ENCODE measurements around the gene GABRG3.
A peak's percentile ranks its signal among the peaks of the same experiment; 100 is the strongest.

Gene GABRG3

DNA sequence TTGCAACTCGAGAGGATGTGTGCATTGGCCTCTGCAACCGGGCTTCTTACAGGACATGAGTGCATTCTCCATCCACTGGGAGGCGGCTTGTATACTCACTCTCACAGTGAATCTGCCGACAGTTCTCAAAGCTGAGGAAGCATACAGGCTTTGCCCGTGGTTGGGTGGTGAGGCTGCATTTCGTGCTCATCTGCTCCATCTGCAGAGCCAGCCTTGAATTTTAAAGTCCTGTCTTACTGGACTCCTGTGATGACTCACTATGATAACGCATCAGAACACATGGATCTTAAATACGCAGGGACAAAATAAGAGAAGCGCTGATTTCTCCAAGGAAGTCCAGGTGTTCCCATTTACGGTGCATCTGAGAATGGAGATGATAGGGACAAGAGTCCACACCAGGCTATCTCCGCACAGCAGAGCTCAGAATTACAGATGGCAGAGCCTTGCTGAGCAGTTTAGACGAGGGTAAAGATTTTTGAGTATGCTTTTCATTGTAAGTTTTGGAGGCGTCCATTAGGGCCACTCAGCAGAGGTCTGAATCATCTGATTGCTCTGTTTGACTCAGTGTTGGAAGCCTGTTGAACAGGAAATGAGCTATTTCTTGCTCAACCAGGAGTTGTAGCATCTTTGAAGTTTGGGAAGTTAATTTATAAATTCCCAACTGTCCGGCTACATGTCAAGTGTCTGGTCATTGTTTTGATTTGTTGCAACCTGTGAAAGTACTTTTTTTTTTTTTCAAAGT, 87.1 kb downstream of the GABRG3 start:
- Histone ChIP-seq H3K9ac (ENCODE audit: low read length in 5 of 5) (no peak overlapping the region), H3K9me3 (ENCODE audit: control insufficient read depth in 5 of 5, low read length in 5 of 5) (no peaks in the 10 kb centered on the region), H3K36me3 (ENCODE audit: control insufficient read depth in 5 of 5, insufficient read depth in 5 of 5, low read length in 5 of 5) (no peaks in the 10 kb centered on the region), H3K27me3 (ENCODE audit: control insufficient read depth in 5 of 5, insufficient read depth in 4 of 5, low read length in 5 of 5) (peaks cover 0 to 3% (median 0%) of the 10 kb centered on the region in 5 donors), H3K27ac (ENCODE audit: low read depth, low read length) (no peak overlapping the region), H3K4me1 (ENCODE audit: control insufficient read depth in 5 of 5, insufficient read depth in 5 of 5, low read length in 5 of 5) (no peaks in the 10 kb centered on the region), H3K4me3 (ENCODE audit: low read depth in 1 of 5, low read length in 5 of 5) (no peak overlapping the region)

DNA sequence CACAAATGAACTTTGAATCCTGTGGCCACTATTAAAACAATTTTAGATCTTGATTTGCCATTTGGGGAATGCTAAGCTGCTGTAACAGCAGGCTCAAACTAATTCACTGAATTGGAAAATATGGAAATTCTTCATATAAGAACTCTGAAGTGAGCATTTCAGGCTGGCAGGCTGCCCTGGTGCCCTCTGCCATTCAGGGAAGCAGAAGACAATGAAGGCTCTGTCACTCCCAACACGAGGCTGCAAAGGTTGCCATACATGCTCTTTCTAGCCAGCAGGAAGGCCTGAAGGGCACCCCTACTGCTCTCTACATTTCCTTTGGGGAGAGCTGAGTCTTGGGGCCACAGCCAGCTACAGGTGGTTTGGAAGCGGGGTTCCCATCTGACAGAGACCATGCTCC, 88.0 kb downstream of the GABRG3 start:
- Histone ChIP-seq H3K27me3 (ENCODE audit: control insufficient read depth in 5 of 5, insufficient read depth in 4 of 5, low read length in 5 of 5) (peaks cover 0 to 3% (median 0%) of the 10 kb centered on the region in 5 donors), H3K36me3 (ENCODE audit: control insufficient read depth in 5 of 5, insufficient read depth in 5 of 5, low read length in 5 of 5) (no peaks in the 10 kb centered on the region), H3K27ac (ENCODE audit: low read depth, low read length) (no peak overlapping the region), H3K4me3 (ENCODE audit: low read depth in 1 of 5, low read length in 5 of 5) (no peak overlapping the region), H3K9me3 (ENCODE audit: control insufficient read depth in 5 of 5, low read length in 5 of 5) (no peaks in the 10 kb centered on the region), H3K9ac (ENCODE audit: low read length in 5 of 5) (no peak overlapping the region), H3K4me1 (ENCODE audit: control insufficient read depth in 5 of 5, insufficient read depth in 5 of 5, low read length in 5 of 5) (no peaks in the 10 kb centered on the region)

DNA sequence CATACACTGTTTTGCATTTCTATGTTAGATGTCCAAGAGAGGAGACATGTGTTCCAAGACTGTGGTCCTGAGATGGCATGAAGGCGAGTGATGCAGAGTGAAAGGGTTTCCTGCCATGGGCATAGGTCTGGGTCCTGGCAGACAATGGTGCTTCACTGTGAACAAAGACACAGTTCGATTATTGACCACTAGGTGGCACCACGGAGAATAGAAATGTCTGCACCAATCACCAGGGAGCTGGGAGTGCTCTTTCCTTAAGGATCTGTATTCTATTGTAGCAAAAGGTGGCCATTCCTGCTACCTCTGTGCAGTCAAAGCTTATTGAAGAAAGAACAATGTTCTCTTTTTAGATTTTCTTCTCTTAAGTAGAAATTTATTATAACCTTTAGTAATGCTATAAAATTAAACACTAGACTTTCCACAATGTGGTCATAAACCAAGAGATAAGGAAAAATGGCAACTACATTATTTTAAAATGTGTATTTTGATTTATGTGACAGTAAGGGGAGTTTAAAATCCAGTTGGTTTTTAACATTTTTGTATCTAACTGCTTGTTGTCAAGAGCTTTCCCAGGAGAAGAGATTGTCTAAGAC, 88.7 kb downstream of the GABRG3 start:
- Histone ChIP-seq H3K4me1 (ENCODE audit: control insufficient read depth in 5 of 5, insufficient read depth in 5 of 5, low read length in 5 of 5) (no peaks in the 10 kb centered on the region), H3K27ac (ENCODE audit: low read depth, low read length) (no peak overlapping the region), H3K9me3 (ENCODE audit: control insufficient read depth in 5 of 5, low read length in 5 of 5) (no peaks in the 10 kb centered on the region), H3K36me3 (ENCODE audit: control insufficient read depth in 5 of 5, insufficient read depth in 5 of 5, low read length in 5 of 5) (no peaks in the 10 kb centered on the region), H3K9ac (ENCODE audit: low read length in 5 of 5) (no peak overlapping the region), H3K27me3 (ENCODE audit: control insufficient read depth in 5 of 5, insufficient read depth in 4 of 5, low read length in 5 of 5) (peaks cover 0 to 3% (median 0%) of the 10 kb centered on the region in 5 donors), H3K4me3 (ENCODE audit: low read depth in 1 of 5, low read length in 5 of 5) (no peak overlapping the region)

DNA sequence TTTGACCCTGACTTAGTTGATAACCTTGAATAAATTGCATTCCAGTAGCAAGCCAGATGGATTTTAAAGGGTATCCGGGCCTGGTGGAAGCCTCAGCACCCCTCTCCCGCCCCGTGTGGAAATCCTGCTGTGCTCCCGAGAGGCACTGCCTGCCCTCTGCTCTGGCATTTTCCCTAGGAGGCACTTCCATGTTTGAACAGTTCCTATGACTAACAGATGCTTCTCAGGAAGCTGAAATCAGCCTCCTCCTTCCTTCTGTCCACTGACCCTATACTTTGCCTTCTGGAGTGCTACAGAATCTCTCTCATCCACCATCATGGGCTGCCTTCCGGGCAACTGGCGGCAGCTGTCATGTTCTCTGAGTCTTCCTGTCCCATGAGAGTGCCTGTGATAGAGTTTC, 90.8 kb downstream of the GABRG3 start:
- H3K27me3 ChIP-seq (ENCODE audit: control insufficient read depth in 5 of 5, insufficient read depth in 4 of 5, low read length in 5 of 5), result peaks cover 0 to 3% (median 0%) of the 10 kb centered on the region in 5 donors
- H3K27ac ChIP-seq (ENCODE audit: low read depth, low read length), result no peak overlapping the region
- no peaks in the 10 kb centered on the region for H3K4me1 ChIP-seq (ENCODE audit: control insufficient read depth in 5 of 5, insufficient read depth in 5 of 5, low read length in 5 of 5)
- H3K9me3 ChIP-seq (ENCODE audit: control insufficient read depth in 5 of 5, low read length in 5 of 5), result peaks cover 0 to under 1% (median 0%) of the 10 kb centered on the region in 5 donors
- no peak overlapping the region for H3K9ac ChIP-seq (ENCODE audit: low read length in 5 of 5)
- H3K4me3 ChIP-seq (ENCODE audit: low read depth in 1 of 5, low read length in 5 of 5), result no peak overlapping the region
- no peaks in the 10 kb centered on the region for H3K36me3 ChIP-seq (ENCODE audit: control insufficient read depth in 5 of 5, insufficient read depth in 5 of 5, low read length in 5 of 5)

DNA sequence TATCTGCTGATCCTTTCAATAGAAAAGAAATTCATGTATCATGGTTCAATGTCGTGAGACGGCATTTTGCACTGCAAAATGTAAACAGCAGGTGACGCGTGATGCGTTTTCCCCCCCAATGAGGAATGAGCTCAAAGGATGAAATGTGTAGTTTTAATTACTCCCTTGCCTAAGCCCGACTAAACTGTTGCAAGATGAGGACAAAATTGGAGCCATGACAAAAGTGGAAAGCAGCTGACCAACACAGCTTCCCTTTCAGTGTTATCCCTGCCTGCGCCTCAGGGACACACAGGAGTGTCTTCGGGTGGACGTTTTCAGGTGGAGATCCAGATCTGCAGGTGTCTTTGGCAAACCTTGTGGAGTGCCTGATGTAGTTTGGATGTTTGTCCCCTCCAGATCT, 92.0 kb downstream of the GABRG3 start:
- Histone ChIP-seq H3K4me3 (ENCODE audit: low read depth in 1 of 5, low read length in 5 of 5) (no peak overlapping the region), H3K36me3 (ENCODE audit: control insufficient read depth in 5 of 5, insufficient read depth in 5 of 5, low read length in 5 of 5) (no peaks in the 10 kb centered on the region), H3K27ac (ENCODE audit: low read depth, low read length) (no peak overlapping the region), H3K4me1 (ENCODE audit: control insufficient read depth in 5 of 5, insufficient read depth in 5 of 5, low read length in 5 of 5) (no peaks in the 10 kb centered on the region), H3K9me3 (ENCODE audit: control insufficient read depth in 5 of 5, low read length in 5 of 5) (peaks cover 0 to 12% (median 9%) of the 10 kb centered on the region in 5 donors), H3K27me3 (ENCODE audit: control insufficient read depth in 5 of 5, insufficient read depth in 4 of 5, low read length in 5 of 5) (peaks cover 0 to 3% (median 0%) of the 10 kb centered on the region in 5 donors), H3K9ac (ENCODE audit: low read length in 5 of 5) (no peak overlapping the region)

DNA sequence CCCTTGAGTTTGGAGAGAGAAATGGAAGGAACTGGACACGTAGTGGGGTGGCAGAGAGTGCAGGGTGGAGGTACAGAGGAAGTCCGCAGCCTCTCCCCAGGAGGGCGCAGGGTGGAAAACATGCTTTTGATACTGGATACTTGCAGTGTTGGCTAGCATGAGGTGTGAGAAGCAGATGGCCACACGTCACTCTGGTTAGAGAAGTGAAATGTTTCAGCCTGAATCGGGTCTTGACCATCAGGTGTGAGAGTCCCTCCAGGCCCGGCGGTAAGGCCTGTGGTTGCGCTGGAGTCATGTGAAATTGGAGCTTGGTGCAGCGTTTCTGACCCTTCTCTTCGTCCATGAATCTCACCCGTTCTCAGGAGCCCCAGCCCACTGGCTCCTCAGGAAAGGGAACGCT, 93.1 kb downstream of the GABRG3 start:
- no peak overlapping the region for H3K4me3 ChIP-seq (ENCODE audit: low read depth in 1 of 5, low read length in 5 of 5)
- H3K4me1 ChIP-seq (ENCODE audit: control insufficient read depth in 5 of 5, insufficient read depth in 5 of 5, low read length in 5 of 5), result no peaks in the 10 kb centered on the region
- H3K27me3 ChIP-seq (ENCODE audit: control insufficient read depth in 5 of 5, insufficient read depth in 4 of 5, low read length in 5 of 5), result peaks cover 0 to 3% (median 0%) of the 10 kb centered on the region in 5 donors
- peaks cover 0 to 24% (median 21%) of the 10 kb centered on the region in 5 donors for H3K9me3 ChIP-seq (ENCODE audit: control insufficient read depth in 5 of 5, low read length in 5 of 5)
- no peak overlapping the region for H3K9ac ChIP-seq (ENCODE audit: low read length in 5 of 5)
- no peak overlapping the region for H3K27ac ChIP-seq (ENCODE audit: low read depth, low read length)
- H3K36me3 ChIP-seq (ENCODE audit: control insufficient read depth in 5 of 5, insufficient read depth in 5 of 5, low read length in 5 of 5), result no peaks in the 10 kb centered on the region

DNA sequence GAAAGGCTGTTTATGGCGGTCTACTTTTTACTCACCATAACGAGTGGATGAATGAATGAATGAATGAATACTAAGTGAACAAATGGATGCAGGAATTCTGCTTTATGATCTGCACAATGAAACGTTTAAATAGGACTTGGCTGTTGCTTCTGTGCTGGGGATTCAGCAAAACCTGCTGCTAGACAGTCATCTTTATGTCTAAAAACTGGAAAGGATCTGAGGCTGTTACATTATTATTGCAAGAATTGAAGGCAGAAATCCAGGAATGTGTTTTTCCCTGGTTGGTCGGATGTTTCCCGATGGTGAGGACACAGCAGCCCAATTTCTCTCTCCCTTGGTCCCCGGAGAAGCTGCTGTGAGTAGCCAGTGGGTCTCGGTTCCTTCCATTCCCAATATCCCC, 94.2 kb downstream of the GABRG3 start:
- Histone ChIP-seq H3K4me1 (ENCODE audit: control insufficient read depth in 5 of 5, insufficient read depth in 5 of 5, low read length in 5 of 5) (no peaks in the 10 kb centered on the region), H3K9me3 (ENCODE audit: control insufficient read depth in 5 of 5, low read length in 5 of 5) (peaks cover 0 to 26% (median 22%) of the 10 kb centered on the region in 5 donors)

DNA sequence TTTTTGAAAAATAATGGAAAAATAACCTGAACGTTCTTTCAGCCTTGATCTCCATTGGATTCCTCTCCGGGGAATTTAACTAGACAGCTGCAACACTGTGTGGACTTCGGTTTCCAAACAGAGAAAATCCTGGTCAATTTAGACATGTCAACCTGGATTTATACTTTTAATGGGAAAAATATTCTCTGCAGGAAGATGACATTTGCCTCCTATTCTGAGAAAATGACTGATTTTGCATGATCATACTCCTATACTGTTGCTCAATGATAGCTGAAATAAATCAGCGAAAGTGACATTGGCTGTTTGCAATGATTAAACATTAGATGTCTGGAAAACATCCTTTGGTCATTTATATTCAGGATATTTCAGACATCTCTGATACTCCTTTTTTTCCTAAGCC, 94.8 kb downstream of the GABRG3 start:
- Histone ChIP-seq H3K4me1 (ENCODE audit: control insufficient read depth in 5 of 5, insufficient read depth in 5 of 5, low read length in 5 of 5) (no peaks in the 10 kb centered on the region), H3K9me3 (ENCODE audit: control insufficient read depth in 5 of 5, low read length in 5 of 5) (peaks cover 0 to 30% (median 22%) of the 10 kb centered on the region in 5 donors), H3K4me3 (ENCODE audit: low read depth in 1 of 5, low read length in 5 of 5) (no peak overlapping the region), H3K27me3 (ENCODE audit: control insufficient read depth in 5 of 5, insufficient read depth in 4 of 5, low read length in 5 of 5) (no peaks in the 10 kb centered on the region), H3K9ac (ENCODE audit: low read length in 5 of 5) (no peak overlapping the region), H3K36me3 (ENCODE audit: control insufficient read depth in 5 of 5, insufficient read depth in 5 of 5, low read length in 5 of 5) (no peaks in the 10 kb centered on the region), H3K27ac (ENCODE audit: low read depth, low read length) (no peak overlapping the region)

More for the DNA sequence above, 94.2 kb downstream of the GABRG3 start:
- no peak overlapping the region for H3K27ac ChIP-seq (ENCODE audit: low read depth, low read length)
- no peaks in the 10 kb centered on the region for H3K36me3 ChIP-seq (ENCODE audit: control insufficient read depth in 5 of 5, insufficient read depth in 5 of 5, low read length in 5 of 5)
- H3K9ac ChIP-seq (ENCODE audit: low read length in 5 of 5), result no peak overlapping the region
- peaks cover 0 to 3% (median 0%) of the 10 kb centered on the region in 5 donors for H3K27me3 ChIP-seq (ENCODE audit: control insufficient read depth in 5 of 5, insufficient read depth in 4 of 5, low read length in 5 of 5)
- no peak overlapping the region for H3K4me3 ChIP-seq (ENCODE audit: low read depth in 1 of 5, low read length in 5 of 5)

DNA sequence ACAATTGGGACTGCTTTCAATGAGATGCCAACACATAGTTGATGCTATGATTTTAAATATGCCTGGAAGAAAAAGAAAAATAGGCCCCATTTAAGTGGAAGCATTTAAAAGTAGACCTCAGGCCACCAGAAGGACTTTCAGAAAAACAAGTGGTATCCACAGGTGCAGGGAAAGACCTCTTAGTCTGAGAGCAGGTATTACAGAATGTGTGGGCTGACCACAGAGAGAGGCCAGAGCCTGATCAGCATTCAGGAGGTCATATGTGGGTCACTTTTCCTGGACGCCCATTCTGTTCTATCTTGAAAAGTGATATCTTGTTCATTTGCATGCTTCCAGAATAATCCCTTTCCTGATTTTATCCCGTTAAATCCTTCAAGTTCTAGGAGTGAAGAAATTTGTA, 95.5 kb downstream of the GABRG3 start:
- Histone ChIP-seq H3K4me3 (ENCODE audit: low read depth in 1 of 5, low read length in 5 of 5) (no peak overlapping the region), H3K4me1 (ENCODE audit: control insufficient read depth in 5 of 5, insufficient read depth in 5 of 5, low read length in 5 of 5) (no peaks in the 10 kb centered on the region), H3K27ac (ENCODE audit: low read depth, low read length) (no peak overlapping the region), H3K36me3 (ENCODE audit: control insufficient read depth in 5 of 5, insufficient read depth in 5 of 5, low read length in 5 of 5) (no peaks in the 10 kb centered on the region), H3K9me3 (ENCODE audit: control insufficient read depth in 5 of 5, low read length in 5 of 5) (peaks cover 0 to 36% (median 26%) of the 10 kb centered on the region in 5 donors), H3K9ac (ENCODE audit: low read length in 5 of 5) (no peak overlapping the region), H3K27me3 (ENCODE audit: control insufficient read depth in 5 of 5, insufficient read depth in 4 of 5, low read length in 5 of 5) (peaks cover 0 to 2% (median 0%) of the 10 kb centered on the region in 5 donors)

DNA sequence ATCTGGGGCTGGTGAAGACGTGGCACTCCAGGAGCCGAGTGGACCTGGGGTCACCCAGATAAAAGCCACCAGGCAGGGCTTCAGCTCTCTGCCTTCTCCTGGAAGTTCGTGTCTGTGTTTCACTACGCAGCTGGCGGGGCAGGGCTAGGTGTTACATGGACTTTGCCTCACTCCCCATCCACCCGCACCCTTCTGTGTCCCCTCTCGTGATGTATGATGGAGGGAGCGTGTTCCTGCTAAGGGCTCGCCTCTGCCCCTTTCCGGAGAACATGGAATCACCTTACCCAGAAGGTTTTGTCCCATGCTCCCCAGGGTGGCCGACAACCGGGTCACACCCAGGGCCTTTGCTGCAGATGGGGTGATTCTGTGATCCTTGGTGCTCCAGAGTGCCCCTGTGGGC, 96.2 kb downstream of the GABRG3 start:
- Histone ChIP-seq H3K4me1 (ENCODE audit: control insufficient read depth in 5 of 5, insufficient read depth in 5 of 5, low read length in 5 of 5) (no peaks in the 10 kb centered on the region), H3K27me3 (ENCODE audit: control insufficient read depth in 5 of 5, insufficient read depth in 4 of 5, low read length in 5 of 5) (peaks cover 0 to 2% (median 0%) of the 10 kb centered on the region in 5 donors), H3K4me3 (ENCODE audit: low read depth in 1 of 5, low read length in 5 of 5) (peak overlapping the region in 1 of 5 donors; percentile 17), H3K9me3 (ENCODE audit: control insufficient read depth in 5 of 5, low read length in 5 of 5) (peaks cover 0 to 36% (median 27%) of the 10 kb centered on the region in 5 donors), H3K27ac (ENCODE audit: low read depth, low read length) (no peak overlapping the region), H3K36me3 (ENCODE audit: control insufficient read depth in 5 of 5, insufficient read depth in 5 of 5, low read length in 5 of 5) (no peaks in the 10 kb centered on the region), H3K9ac (ENCODE audit: low read length in 5 of 5) (no peak overlapping the region)

Measured in subcutaneous abdominal adipose tissue (tissue), 5 donors.